Keratinocyte (primary cell): Measurements from ENCODE around the gene MTOR. TPM values are rescaled to one million over a fixed set of nuclear protein-coding genes. Genes with fewer than 3 reads are reported as not detected.

ENCODE experiments used
- DNase-seq: peaks from one replicate; pipeline ENCODE4 v3.0.0-alpha.2; 2011; ENCODE audit warnings: low read depth, missing footprints, low spot score
- FAIRE-seq: peaks from 2 replicates; lab custom pipeline; 2011; peaks lifted over from hg19 to GRCh38; lab: Jason Lieb, UNC
- H2AFZ ChIP-seq: 2 replicates; pipeline ENCODE4 v1.6.0; 2012; ENCODE audit warnings: low read length, control low read depth, inconsistent platforms; ENCODE audit not compliant: control insufficient read depth
- H3K27ac ChIP-seq: 2 replicates; pipeline ENCODE4 v1.5.1; 2011; ENCODE audit warnings: low read length; ENCODE audit not compliant: control insufficient read depth, insufficient read depth
- H3K27me3 ChIP-seq: 3 replicates; pipeline ENCODE4 v1.6.0; 2011; ENCODE audit warnings: low read length; ENCODE audit not compliant: control insufficient read depth, insufficient read depth; ENCODE audit errors: extremely low read depth
- H3K36me3 ChIP-seq, 2 experiments: 2 replicates in 1 of 2; 3 replicates in 1 of 2; pipeline ENCODE4 v1.5.1; 2011; ENCODE audit warnings: low read length in 2 of 2, mild to moderate bottlenecking in 1 of 2; ENCODE audit not compliant: control insufficient read depth in 2 of 2, insufficient read depth in 2 of 2; ENCODE audit errors: extremely low read depth in 1 of 2
- H3K4me1 ChIP-seq: 3 replicates; pipeline ENCODE4 v1.5.1; 2011; ENCODE audit warnings: low read length; ENCODE audit not compliant: control insufficient read depth, insufficient read depth; ENCODE audit errors: extremely low read depth
- H3K4me2 ChIP-seq: 3 replicates; pipeline ENCODE4 v1.6.0; 2011; ENCODE audit warnings: low read depth, low read length; ENCODE audit not compliant: control insufficient read depth, insufficient read depth; ENCODE audit errors: extremely low read depth
- H3K4me3 ChIP-seq, 3 experiments: fragments of 200-600 bp in 1 of 3; sonication (generic) in 1 of 3; 2 replicates in 2 of 3; 3 replicates in 1 of 3; pipeline ENCODE4 v1.5.1; 2011 to 2016; ENCODE audit warnings: low read length in 3 of 3, mild to moderate bottlenecking in 3 of 3, control low read depth in 2 of 3, inconsistent platforms in 1 of 3, low read depth in 1 of 3, mixed read lengths in 1 of 3, mixed run types in 1 of 3, moderate library complexity in 1 of 3; ENCODE audit not compliant: control insufficient read depth in 2 of 3, insufficient read depth in 2 of 3; ENCODE audit errors: extremely low read depth in 1 of 3
- H3K79me2 ChIP-seq: 2 replicates; pipeline ENCODE4 v1.6.0; 2012; ENCODE audit warnings: low read length; ENCODE audit not compliant: control insufficient read depth, insufficient read depth
- H3K9ac ChIP-seq: 3 replicates; pipeline ENCODE4 v1.6.0; 2011; ENCODE audit warnings: low read length; ENCODE audit not compliant: control insufficient read depth, insufficient read depth; ENCODE audit errors: extremely low read depth
- H3K9me1 ChIP-seq: 3 replicates; pipeline ENCODE4 v1.6.0; 2011; ENCODE audit warnings: low read length; ENCODE audit not compliant: control insufficient read depth, insufficient read depth; ENCODE audit errors: extremely low read depth
- H3K9me3 ChIP-seq: 2 replicates; pipeline ENCODE4 v1.5.1; 2012; ENCODE audit warnings: low read depth, low read length; ENCODE audit not compliant: control insufficient read depth
- H4K20me1 ChIP-seq: 3 replicates; pipeline ENCODE4 v1.6.0; 2011; ENCODE audit warnings: low read length; ENCODE audit not compliant: control insufficient read depth, insufficient read depth; ENCODE audit errors: extremely low read depth
- EZH2 ChIP-seq: IDR thresholded peaks from one replicate; pipeline ENCODE4 v1.6.1; 2012; ENCODE audit warnings: inconsistent platforms, mild to moderate bottlenecking, low read length, moderate library complexity
- dilution Hi-C: fragments of 300-500 bp; cut with MboI; formaldehyde crosslinking; loops from one replicate; pipeline ENCODE4 v1.7.0; 2020; ENCODE audit warnings: low sequenced_read_pairs; ENCODE audit not compliant: extremely low pct_ligation_motif_present
- polyA plus RNA-seq, 5 experiments: library from polyadenylated mRNA; depleted of rRNA in 3 of 5; stranded (reverse) in 3 of 5; stranded (forward) in 1 of 5; unstranded in 1 of 5; fragments of >200 nt; gene quantifications; 1 replicate in 1 of 5; 2 replicates in 3 of 5; 3 replicates in 1 of 5; pipeline versions ENCODE4 v1.2.1 to v1.2.3, GENCODE V29; 2011 to 2012; ENCODE audit warnings: missing spikeins in 2 of 5, low read depth in 1 of 5, low replicate concordance in 1 of 5
- TF ChIP-seq, protein P1 (sequence below), 3 experiments: IDR thresholded peaks in 1 of 3; conservative IDR thresholded peaks in 1 of 3; optimal IDR thresholded peaks in 1 of 3; 2 replicates in 2 of 3; 3 replicates in 1 of 3; pipeline versions ENCODE3 to v1.5.1; 2011; ENCODE audit warnings: low read length in 3 of 3, mild to moderate bottlenecking in 3 of 3, moderate library complexity in 2 of 3, control low read depth in 1 of 3, inconsistent platforms in 1 of 3; ENCODE audit not compliant: insufficient read depth in 2 of 3; ENCODE audit errors: extremely low read depth in 1 of 3

The MTOR gene
- polyA plus RNA-seq, 1 donor (not counting 4 experiments of a cell fraction or from before 2014, with no cell fraction given), result 31.5 TPM

DNA sequence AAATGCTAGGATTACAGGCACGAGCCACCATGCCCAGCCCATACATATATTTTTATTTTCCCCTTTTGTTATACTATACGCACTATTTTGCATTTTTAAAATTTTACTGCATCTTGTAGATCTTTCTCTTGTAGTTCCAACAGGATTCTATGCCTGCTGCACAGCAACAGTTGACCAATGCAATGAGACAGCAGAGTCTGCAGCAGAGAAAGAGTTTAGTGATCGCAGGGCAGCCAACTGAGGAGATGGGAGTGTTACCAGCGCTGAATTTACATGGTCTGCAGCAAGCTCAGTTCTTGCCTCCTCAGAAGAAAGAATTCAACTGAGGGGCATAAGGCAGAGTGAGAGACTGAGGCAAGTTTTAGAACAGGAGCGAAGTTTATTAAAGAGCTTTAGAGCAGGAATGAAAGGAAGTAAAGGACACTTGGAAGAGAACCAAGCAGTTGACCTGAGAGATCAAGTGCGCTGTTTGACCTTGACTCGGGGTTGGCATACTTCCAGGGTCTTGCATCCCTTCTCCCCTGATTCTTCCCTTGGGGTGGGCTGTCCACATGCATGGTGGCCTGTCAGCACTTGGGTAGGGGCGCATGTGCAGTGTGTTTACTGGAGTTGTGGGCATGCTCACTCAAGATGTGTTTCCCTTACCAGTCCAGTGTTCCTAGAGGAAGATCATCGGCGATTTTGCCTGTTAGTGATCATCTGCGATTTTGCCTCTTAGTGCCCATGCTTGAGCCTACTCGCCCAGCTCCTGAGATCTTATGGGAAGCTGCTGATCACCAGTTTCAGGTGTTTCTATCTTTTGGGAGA is 4.1 kb upstream of the MTOR start:
- H3K4me2 ChIP-seq, result no peak overlapping the region
- no peak for FAIRE-seq
- H3K4me3 ChIP-seq, result no peak overlapping the region
- no peak overlapping the region for H2AFZ ChIP-seq
- dilution Hi-C loops, result no loop called here
- H3K27me3 ChIP-seq, result no peaks in the 10 kb centered on the region
- H3K9me3 ChIP-seq, result no peaks in the 10 kb centered on the region
- H3K9ac ChIP-seq, result no peak overlapping the region
- H4K20me1 ChIP-seq, result no peaks in the 10 kb centered on the region
- DNase-seq, result no peak
- no peaks in the 10 kb centered on the region for H3K9me1 ChIP-seq
- H3K4me1 ChIP-seq, result no peaks in the 10 kb centered on the region
- no peak overlapping the region for H3K27ac ChIP-seq
- TF ChIP-seq EZH2, result no peak
- TF ChIP-seq, protein P1, sequence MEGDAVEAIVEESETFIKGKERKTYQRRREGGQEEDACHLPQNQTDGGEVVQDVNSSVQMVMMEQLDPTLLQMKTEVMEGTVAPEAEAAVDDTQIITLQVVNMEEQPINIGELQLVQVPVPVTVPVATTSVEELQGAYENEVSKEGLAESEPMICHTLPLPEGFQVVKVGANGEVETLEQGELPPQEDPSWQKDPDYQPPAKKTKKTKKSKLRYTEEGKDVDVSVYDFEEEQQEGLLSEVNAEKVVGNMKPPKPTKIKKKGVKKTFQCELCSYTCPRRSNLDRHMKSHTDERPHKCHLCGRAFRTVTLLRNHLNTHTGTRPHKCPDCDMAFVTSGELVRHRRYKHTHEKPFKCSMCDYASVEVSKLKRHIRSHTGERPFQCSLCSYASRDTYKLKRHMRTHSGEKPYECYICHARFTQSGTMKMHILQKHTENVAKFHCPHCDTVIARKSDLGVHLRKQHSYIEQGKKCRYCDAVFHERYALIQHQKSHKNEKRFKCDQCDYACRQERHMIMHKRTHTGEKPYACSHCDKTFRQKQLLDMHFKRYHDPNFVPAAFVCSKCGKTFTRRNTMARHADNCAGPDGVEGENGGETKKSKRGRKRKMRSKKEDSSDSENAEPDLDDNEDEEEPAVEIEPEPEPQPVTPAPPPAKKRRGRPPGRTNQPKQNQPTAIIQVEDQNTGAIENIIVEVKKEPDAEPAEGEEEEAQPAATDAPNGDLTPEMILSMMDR (optimal IDR thresholded peaks at IDR 0.05 in 1 of 3, IDR thresholded peaks at IDR 0.05 in 1 of 3, conservative IDR thresholded peaks at IDR 0.05 in 1 of 3; ENCODE audit: extremely low read depth in 1 of 3, insufficient read depth in 2 of 3, low read length in 3 of 3), result no peak
- peaks cover 9% of the 10 kb centered on the region for H3K79me2 ChIP-seq
- H3K36me3 ChIP-seq, result no peaks in the 10 kb centered on the region

DNA sequence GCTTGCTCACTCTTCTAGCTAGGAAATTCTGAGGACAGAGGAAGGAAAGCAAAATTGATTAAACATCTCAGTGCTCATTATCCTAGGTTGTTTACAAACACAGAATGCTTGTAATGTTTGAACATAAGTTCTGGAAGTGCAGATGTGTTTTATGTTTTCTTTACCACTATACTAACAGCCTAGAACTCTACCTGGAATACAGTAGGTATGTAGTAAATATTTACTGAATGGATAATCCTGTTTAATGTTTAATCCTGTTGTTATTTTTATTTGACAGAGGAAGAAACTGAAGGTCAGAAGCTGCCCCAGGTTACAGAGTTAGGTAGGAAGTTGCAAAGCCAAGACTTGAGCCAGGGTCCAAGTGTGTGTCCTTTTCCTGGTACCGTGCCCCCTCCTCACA is 6.1 kb downstream of the MTOR start:
- Histone ChIP-seq H3K9me1 (no peaks in the 10 kb centered on the region), H3K4me3 (no peak overlapping the region), H3K9me3 (no peaks in the 10 kb centered on the region), H3K36me3 (peaks cover 22 to 31% of the 10 kb centered on the region in 2 experiments), H3K9ac (no peak overlapping the region), H3K79me2 (peaks cover 4% of the 10 kb centered on the region), H3K4me2 (no peak overlapping the region), H2AFZ (no peak overlapping the region), H3K4me1 (no peaks in the 10 kb centered on the region), H3K27ac (no peak overlapping the region), H3K27me3 (no peaks in the 10 kb centered on the region), H4K20me1 (no peaks in the 10 kb centered on the region)
- FAIRE-seq (no peak), DNase-seq (no peak)
- TF ChIP-seq, protein P1 (optimal IDR thresholded peaks at IDR 0.05 in 1 of 3, IDR thresholded peaks at IDR 0.05 in 1 of 3, conservative IDR thresholded peaks at IDR 0.05 in 1 of 3; ENCODE audit: extremely low read depth in 1 of 3, insufficient read depth in 2 of 3, low read length in 3 of 3), result no peak
- TF ChIP-seq EZH2, result no peak
- dilution Hi-C loops, result no loop called here
